Mesenteric fat pad (tissue), 1 donor: ENCODE measurements around the gene ADAM12. TPM values are rescaled to one million over a fixed set of nuclear protein-coding genes. Genes with fewer than 3 reads are reported as not detected.

Experiments used
- DNase-seq: peaks from one replicate; pipeline ENCODE4 v3.0.0-alpha.2; 2020; ENCODE audit warnings: low spot score
- total RNA-seq: library from RNA; stranded (reverse); fragmentation: NEBNext Ultra II Directional; extraction: Animal tissue kit (Norgen Biotek cat#: 25700); gene quantifications from one replicate; pipeline ENCODE4 v1.2.1, GENCODE V29; 2021
- donor health status: DM: yes; HTN: yes; CAD: no.

ADAM12 gene
- total RNA-seq, 1 donor from 2014 or later, result 77.9 TPM

DNA sequence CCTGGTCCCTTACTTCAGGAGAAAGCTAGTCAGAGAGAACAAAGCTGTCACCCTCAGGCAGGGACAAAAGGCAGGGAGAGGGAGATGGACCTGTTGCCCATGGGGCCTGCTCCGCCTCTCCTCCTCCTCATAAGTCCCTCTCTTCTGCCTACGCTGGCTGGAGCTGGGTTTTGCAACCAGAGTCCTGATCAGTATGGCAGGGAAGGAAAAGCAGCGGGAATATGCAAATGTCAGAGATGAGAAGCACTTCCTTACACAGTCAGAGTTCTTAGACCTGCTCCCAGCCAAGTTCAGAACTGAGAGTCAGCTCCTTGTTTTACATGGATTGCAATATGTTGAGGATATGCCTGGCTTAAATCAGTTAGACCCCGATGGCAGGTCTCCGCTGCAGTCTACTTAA, 231.1 kb downstream of the ADAM12 start:
- no peak for DNase-seq

DNA sequence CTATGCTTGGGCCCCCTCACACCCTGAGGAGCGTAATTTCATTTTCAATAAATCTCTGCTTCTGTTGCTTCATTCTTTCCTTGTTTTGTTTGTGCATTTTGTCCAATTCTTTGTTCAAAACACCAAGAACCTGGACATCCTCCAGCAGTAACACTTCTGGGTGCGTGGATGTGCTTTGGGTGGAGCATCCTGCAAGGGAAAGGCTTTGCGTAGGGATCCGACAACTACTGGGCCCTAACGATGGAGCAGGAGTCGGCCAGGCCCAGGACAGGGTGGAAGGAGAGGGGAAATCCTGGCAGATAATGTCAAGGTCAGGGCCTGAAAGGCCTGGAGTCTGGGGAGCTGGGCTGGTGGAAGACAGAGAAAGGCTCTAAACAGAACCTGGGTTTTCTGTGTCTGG, 231.8 kb downstream of the ADAM12 start:
- no peak for DNase-seq

GRCh38 chr10:126156012-126156411, 232.3 kb downstream of the ADAM12 start:
- no peak for DNase-seq

- DNase-seq, result no peak
Observed at GRCh38 chr10:126155528-126155927, 232.7 kb downstream of the ADAM12 start.

DNA sequence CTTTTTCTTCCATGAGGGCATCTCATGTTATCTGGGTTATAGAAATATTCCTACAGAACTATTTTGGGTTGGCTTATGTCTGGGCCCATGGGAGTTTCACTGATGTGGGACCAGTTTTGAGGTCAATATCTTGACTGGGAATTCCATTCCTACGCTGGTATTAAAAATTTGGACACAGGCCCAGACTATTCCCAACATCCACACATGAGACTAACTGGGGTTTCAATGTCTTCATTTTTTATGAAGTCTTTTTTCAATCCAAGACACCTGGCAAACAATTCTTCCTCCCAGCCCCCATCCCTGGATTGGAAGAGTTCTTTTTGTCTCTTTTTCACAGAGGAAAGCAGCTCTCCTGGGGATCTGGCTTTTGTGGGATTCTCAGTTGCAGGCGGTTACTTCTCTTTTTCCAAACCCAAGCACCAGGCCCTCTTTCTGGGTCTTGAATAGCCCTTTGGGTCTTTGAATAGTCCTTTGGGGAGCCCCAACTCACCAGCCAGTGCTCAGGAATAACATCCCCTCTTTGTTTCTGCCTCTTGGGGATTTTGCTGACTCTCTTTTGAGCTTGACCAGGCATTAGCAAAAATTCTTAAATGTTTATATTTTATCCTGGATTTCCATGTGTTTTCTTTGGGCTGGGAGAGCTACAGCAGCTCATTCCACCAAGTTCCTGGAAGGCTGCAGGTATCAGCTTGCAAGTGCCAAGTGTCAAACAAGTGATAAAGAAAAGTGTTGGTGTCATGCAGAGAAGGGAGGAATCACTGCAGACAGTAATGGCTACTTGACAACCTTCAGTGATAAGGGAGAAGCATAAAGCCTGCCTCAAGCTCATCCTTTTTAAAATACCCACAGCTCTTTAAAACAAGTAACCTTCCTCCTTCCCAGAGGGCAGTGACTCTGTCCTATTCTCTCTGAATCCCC, 234.3 kb downstream of the ADAM12 start:
- DNase-seq, result no peak

- DNase-seq, result no peak
Observed at GRCh38 chr10:126147866-126148587, 240.2 kb downstream of the ADAM12 start.

- DNase-seq, result no peak
Observed at GRCh38 chr10:126146771-126147170, 241.5 kb downstream of the ADAM12 start.

GRCh38 chr10:126143117-126143516, 245.2 kb downstream of the ADAM12 start:
- no peak for DNase-seq

GRCh38 chr10:126140746-126141273, 247.5 kb downstream of the ADAM12 start:
- DNase-seq, result no peak

DNA sequence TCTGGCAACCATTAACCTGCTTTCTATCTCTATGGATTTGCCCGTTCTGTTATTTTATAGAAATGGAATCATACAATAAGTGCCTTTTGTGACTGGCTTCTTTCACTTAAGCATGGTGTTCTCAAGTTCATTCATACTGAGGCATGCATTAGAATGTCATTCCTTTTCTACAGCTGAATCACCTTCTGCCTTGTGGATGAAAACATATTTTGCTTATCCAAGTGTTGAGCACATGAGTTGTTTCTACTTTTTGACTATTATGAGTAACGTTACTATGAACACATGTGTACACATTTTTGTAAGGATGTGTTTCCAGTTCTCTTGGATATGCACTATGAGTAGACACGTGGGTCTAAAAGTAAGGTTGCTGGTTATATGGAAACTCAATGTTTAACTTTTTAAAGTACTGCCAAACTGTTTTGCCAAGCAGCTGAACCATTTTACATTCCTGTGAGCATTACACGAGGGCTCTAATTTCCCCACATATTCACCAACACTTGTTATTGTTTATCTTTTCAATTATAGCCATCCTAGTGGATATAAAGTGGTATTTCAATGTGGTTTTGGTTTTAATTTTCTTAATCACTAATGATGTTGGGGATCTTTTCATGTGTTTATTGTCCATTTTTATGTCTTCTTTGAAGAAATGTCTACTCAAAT, 250.6 kb downstream of the ADAM12 start:
- DNase-seq, result no peak

DNA sequence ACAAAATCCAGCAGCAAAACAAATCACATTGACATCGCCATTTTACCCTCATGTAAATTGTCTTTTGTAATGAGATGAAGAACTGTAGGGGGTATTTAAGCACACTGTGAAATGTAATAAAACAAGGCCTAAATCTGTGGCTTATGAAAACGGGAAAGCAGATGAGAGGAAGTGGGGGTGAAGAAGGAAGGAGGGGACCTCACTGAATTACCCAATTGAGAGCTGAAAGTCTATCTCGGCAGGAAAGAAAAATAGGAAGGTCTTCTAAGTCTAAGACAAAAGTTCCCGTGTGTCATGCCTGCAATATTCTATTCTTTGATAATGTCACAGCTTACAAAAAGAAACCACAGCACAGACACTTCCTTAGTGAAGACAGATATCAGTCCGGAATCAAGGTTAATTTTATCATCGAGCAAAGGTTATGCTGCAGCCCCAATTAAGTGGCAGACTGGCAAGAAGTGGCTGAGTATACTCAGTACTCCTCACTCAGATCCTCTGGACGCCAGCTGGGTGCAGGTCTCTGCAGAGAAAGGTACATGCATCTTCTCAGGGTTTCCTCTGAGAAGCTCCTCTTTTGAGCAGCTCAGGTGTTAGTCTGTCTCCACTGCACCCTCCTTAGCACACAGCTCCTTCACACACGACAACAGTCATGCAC, 252.2 kb downstream of the ADAM12 start:
- DNase-seq, result no peak

DNA sequence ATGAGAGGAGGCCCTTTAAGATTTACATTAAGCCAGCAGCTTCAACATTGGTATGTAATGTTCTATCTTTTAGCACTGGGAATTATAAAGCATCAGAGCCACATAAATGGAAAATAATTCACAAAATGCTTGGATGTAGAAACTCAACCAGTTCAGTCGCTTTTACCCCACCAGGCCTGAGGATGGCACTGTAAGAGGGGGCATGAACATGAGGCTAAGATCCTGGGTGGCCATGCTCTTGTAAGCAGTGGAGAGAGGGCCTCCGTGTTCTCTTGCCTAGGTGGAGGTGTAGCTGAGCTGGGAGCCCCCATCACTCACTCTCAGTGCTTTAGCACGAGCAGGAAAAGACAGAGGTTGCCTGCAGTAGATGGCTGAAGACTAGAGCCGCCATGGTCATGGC, 253.1 kb downstream of the ADAM12 start:
- DNase-seq, result no peak

GRCh38 chr10:126133906-126134656, 254.2 kb downstream of the ADAM12 start:
- no peak for DNase-seq

GRCh38 chr10:126133082-126133620, 255.1 kb downstream of the ADAM12 start:
- DNase-seq, result no peak

GRCh38 chr10:126131341-126131740, 256.9 kb downstream of the ADAM12 start:
- no peak for DNase-seq

GRCh38 chr10:126130271-126130710, 258.0 kb downstream of the ADAM12 start:
- DNase-seq, result no peak

DNA sequence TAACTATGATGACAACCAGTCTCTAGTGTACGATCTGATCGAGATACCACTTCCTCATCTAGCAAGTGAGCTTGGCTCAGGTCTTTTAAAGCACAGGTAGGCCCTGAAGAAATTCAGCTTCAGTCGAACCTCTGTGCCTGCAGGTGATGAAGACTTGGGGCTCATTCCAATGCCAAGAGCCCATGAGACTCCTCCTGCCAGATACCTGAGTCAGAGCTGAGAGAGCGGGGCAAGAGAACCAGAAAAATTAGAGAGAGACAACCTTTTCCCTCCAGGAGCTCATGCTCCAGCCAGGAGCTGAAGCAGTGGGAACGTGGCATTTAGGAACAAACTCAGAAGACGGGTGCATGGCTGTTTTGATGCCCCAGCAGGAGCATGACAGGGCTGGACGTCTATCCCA, 259.3 kb downstream of the ADAM12 start:
- no peak for DNase-seq

DNA sequence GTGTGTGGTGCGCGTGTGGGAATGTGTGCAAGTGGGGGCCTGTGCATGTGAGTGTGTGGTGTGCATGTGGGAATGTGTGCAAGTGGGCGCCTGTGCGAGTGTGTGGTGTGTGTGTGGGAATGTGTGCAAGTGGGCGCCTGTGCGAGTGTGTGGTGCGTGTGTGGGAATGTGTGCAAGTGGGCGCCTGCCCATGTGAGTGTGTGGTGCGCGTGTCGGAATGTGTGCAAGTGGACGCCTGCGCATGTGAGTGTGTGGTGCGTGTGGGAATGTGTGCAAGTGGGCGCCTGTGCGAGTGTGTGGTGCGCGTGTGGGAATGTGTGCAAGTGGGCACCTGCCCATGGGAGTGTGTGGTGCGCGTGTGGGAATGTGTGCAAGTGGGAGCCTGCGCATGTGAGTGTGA, 259.7 kb downstream of the ADAM12 start:
- no peak for DNase-seq

- no peak for DNase-seq
Observed at GRCh38 chr10:126127481-126128029, 260.7 kb downstream of the ADAM12 start.

DNA sequence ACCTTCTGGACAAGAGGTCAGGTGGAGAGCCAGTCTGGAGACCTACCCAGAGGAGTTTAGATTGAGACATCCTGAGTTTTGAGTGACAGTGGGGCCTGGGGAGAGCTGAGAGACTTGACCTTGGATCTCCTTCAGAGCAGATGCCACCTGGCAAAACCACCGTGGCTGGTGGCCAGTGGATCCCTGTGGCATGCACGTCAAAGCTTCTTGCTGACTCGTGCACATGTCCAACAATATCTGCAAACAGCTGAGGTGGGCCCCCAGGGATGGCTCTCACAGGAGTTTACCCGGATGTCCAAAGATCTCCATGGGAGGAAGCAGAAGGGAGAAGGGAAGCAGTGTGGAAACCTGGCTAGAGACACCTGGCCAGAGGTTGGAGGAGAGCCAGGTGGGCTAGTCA, 261.4 kb downstream of the ADAM12 start:
- no peak for DNase-seq
